MCF 10A (cell line): ENCODE results near the gene NR2F1-AS1. TPM values are rescaled to one million over a fixed set of nuclear protein-coding genes. Genes with fewer than 3 reads are reported as not detected.

Experiments
- BruUV-seq: library from RNA; stranded (reverse); fragments of 400-500 nt; replicated peaks from 2 replicates; lab custom pipeline; 2021; lab: Mats Ljungman, UMichigan
- CTCF ChIA-PET: fragments of 300-600 bp; sonication (Branson Sonifier 250); formaldehyde crosslinking; extraction: SDS; loops from one replicate; lab custom pipeline; 2021; ENCODE audit warnings: antibody characterized with exemption, inconsistent platforms; lab: Yijun Ruan, JAX
- POLR2A ChIA-PET: fragments of 300-600, 350-650 bp; sonication (Branson Sonifier 250); formaldehyde crosslinking; extraction: SDS; loops from one replicate; lab custom pipeline; 2020; ENCODE audit warnings: antibody characterized with exemption, inconsistent platforms; lab: Yijun Ruan, JAX
- DNase-seq: peaks from one replicate; pipeline ENCODE4 v3.0.0-alpha.2; 2018; ENCODE audit not compliant: unreplicated experiment
- H3K27ac Mint-ChIP-seq: one replicate; pipeline ENCODE4 v1.8.0; 2022; ENCODE audit warnings: mild to moderate bottlenecking, low read depth, mixed read lengths; ENCODE audit not compliant: unreplicated experiment
- H3K27me3 Mint-ChIP-seq: one replicate; pipeline ENCODE4 v1.8.0; 2022; ENCODE audit warnings: mixed read lengths; ENCODE audit not compliant: insufficient read depth, unreplicated experiment
- H3K36me3 Mint-ChIP-seq: one replicate; pipeline ENCODE4 v1.8.0; 2022; ENCODE audit warnings: mild to moderate bottlenecking, moderate library complexity, mixed read lengths; ENCODE audit not compliant: insufficient read depth, unreplicated experiment
- H3K4me1 Mint-ChIP-seq: one replicate; pipeline ENCODE4 v1.8.0; 2022; ENCODE audit warnings: mixed read lengths; ENCODE audit not compliant: insufficient read depth, unreplicated experiment
- H3K4me3 Mint-ChIP-seq: one replicate; pipeline ENCODE4 v1.8.0; 2022; ENCODE audit warnings: mild to moderate bottlenecking, moderate library complexity, mixed read lengths; ENCODE audit not compliant: unreplicated experiment
- H3K9me3 Mint-ChIP-seq: one replicate; pipeline ENCODE4 v1.8.0; 2022; ENCODE audit warnings: mixed read lengths; ENCODE audit not compliant: unreplicated experiment
- intact Hi-C: fragments of 100-400 bp; cut with micrococcal nuclease; formaldehyde crosslinking; loops from 2 replicates; pipeline ENCODE4 v1.14.1; 2022
- total RNA-seq: library from RNA; stranded (reverse); gene quantifications from 2 replicates; pipeline ENCODE4 v1.2.3, GENCODE V29; 2022
- TF ChIP-seq, protein P1 (sequence below): fragments of 200-600 bp; IDR thresholded peaks from one replicate; pipeline ENCODE4 v1.8.0; 2022; ENCODE audit warnings: antibody characterized with exemption, mild to moderate bottlenecking; ENCODE audit not compliant: unreplicated experiment

NR2F1-AS1 gene
- total RNA-seq, 1 experiment from 2014 or later, result 3.2 TPM

DNA sequence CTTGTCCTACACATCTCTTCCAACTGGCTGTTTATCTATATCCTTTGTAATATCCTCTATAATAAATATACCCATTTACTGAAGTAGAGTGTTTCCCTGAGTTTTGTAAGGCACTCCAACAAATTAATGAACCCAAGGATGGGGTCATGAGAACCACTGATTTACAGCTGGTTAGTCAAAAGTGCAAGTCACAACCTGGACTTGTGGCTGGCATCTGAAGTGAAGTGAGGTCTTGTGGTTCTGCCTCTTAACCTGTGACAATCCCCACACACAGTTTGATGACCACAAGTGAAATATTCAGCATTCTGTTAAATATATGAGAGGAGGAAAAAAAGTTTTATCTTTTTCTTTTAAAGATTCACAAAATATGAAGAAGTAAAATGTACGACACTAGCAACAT lies 126.1 kb downstream of the NR2F1-AS1 start:
- no peak for DNase-seq
- Mint-ChIP-seq H3K36me3 (no peaks in the 10 kb centered on the region), H3K4me3 (no peak overlapping the region), H3K27me3 (no peaks in the 10 kb centered on the region), H3K4me1 (no peaks in the 10 kb centered on the region), H3K27ac (no peak overlapping the region), H3K9me3 (no peaks in the 10 kb centered on the region)
- POLR2A ChIA-PET, result no interaction called here
- TF ChIP-seq, protein P1, sequence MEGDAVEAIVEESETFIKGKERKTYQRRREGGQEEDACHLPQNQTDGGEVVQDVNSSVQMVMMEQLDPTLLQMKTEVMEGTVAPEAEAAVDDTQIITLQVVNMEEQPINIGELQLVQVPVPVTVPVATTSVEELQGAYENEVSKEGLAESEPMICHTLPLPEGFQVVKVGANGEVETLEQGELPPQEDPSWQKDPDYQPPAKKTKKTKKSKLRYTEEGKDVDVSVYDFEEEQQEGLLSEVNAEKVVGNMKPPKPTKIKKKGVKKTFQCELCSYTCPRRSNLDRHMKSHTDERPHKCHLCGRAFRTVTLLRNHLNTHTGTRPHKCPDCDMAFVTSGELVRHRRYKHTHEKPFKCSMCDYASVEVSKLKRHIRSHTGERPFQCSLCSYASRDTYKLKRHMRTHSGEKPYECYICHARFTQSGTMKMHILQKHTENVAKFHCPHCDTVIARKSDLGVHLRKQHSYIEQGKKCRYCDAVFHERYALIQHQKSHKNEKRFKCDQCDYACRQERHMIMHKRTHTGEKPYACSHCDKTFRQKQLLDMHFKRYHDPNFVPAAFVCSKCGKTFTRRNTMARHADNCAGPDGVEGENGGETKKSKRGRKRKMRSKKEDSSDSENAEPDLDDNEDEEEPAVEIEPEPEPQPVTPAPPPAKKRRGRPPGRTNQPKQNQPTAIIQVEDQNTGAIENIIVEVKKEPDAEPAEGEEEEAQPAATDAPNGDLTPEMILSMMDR, result no peak
- BruUV-seq, result no TSS peak
- CTCF ChIA-PET, result interaction anchor here (0.5 kb wide), 1 partner anchor 75 kb away, joined by 4 read pairs; no protein-coding TSS in a partner anchor
- intact Hi-C loops, result no loop called here

DNA sequence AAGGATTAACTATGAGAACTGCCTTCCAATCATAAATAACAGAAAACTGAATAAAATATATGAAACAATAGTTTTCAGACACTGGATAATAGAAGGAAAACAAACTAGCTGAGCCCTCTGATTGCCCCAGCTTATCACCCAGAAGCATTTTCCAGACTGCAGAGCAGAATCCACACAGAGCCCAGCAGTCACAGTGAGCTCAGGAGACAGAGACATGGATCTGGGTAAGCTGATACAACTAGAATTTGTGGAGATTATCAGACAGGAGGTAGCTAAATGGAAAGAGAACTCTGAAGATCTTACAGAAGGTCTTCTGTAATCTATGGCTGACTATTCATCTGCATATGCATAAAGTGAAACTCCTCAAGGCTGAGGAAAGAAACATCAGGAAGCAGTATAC lies 128.8 kb downstream of the NR2F1-AS1 start:
- intact Hi-C loops, result no loop called here
- Mint-ChIP-seq H3K36me3 (no peaks in the 10 kb centered on the region), H3K4me3 (no peak overlapping the region), H3K4me1 (no peaks in the 10 kb centered on the region), H3K9me3 (no peaks in the 10 kb centered on the region), H3K27me3 (no peaks in the 10 kb centered on the region), H3K27ac (no peak overlapping the region)
- POLR2A ChIA-PET, result interaction anchor here (0.7 kb wide), 1 partner anchor 13 kb away, joined by 3 read pairs; no protein-coding TSS in a partner anchor
- no peak for DNase-seq
- no TSS peak for BruUV-seq
- TF ChIP-seq, protein P1, result no peak
- CTCF ChIA-PET, result no interaction called here

DNA sequence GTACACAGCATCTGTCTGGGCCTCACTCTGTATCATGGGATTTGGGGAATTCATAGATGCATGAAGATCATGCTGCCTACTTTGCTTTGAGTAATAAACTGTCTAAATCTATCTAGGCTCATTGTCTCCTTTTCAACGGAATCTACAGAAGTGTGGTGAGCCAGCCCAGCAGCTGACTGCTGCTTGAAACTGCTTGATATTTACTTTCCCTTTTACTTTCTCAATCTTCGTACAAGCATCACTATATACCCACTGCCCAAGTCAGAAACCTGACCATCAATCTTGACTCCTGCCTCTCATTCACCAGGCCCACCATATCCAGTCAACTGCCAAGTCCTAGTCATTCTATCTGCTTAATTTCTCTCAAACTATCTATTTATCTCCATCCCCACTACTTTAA lies 142.9 kb downstream of the NR2F1-AS1 start:
- H3K4me1 Mint-ChIP-seq, result peaks cover 6% of the 10 kb centered on the region
- no peaks in the 10 kb centered on the region for H3K36me3 Mint-ChIP-seq
- no TSS peak for BruUV-seq
- TF ChIP-seq, protein P1, result no peak
- H3K4me3 Mint-ChIP-seq, result no peak overlapping the region
- H3K9me3 Mint-ChIP-seq, result peaks cover 10% of the 10 kb centered on the region
- CTCF ChIA-PET, result no interaction called here
- DNase-seq, result no peak
- intact Hi-C loops, result loop anchor here (10.0 kb wide), 1 partner anchor 147 kb away; the partner anchor contains the start of genes NR2F1 and NR2F1-AS1
- POLR2A ChIA-PET, result no interaction called here
- H3K27ac Mint-ChIP-seq, result no peak overlapping the region
- no peaks in the 10 kb centered on the region for H3K27me3 Mint-ChIP-seq

DNA sequence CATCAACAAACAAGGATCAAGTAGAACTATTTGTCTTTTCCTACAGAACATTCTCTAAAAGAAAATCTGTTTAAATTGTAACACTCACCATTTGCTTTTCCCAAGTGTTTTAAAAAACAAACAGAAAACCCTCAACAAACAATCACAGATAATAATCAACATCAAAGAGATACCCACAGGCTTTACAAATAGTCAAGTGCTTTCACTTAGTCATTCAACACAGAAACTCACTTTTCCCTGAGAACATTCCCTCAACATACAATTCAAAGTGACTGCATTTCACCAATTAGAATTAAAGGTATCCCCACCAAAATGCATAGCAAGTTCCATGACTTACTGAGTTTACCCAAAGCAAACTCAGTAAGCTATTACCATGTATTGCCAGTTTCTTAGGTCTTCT lies 144.9 kb downstream of the NR2F1-AS1 start:
- intact Hi-C loops, result loop anchor here (10.0 kb wide), 1 partner anchor 149 kb away; the partner anchor contains the start of genes NR2F1 and NR2F1-AS1
- peaks cover 6% of the 10 kb centered on the region for H3K4me1 Mint-ChIP-seq
- CTCF ChIA-PET, result interaction anchor here (0.6 kb wide), 1 partner anchor 815 kb away, joined by 3 read pairs; no protein-coding TSS in a partner anchor
- H3K4me3 Mint-ChIP-seq, result no peak overlapping the region
- BruUV-seq, result no TSS peak
- no peak overlapping the region for H3K27ac Mint-ChIP-seq
- TF ChIP-seq, protein P1, result no peak
- POLR2A ChIA-PET, result no interaction called here
- no peaks in the 10 kb centered on the region for H3K36me3 Mint-ChIP-seq
- DNase-seq, result no peak
- no peaks in the 10 kb centered on the region for H3K27me3 Mint-ChIP-seq
- peaks cover 8% of the 10 kb centered on the region for H3K9me3 Mint-ChIP-seq
